Measurements from ENCODE around the gene MAPKAP1.

The MAPKAP1 gene

GRCh38 chr9:125544484-125544883 lies 162.5 kb downstream of the MAPKAP1 start:
- DNase-seq (ENCODE audit: low spot score), result no peak
- TF ChIP-seq CTCF (IDR thresholded peaks at IDR 0.05; ENCODE audit: extremely low read depth, missing control alignments), result no peak

- no peak for DNase-seq (ENCODE audit: low spot score)
- TF ChIP-seq CTCF (IDR thresholded peaks at IDR 0.05; ENCODE audit: extremely low read depth, missing control alignments), result no peak
Measured at GRCh38 chr9:125541840-125542243, 165.2 kb downstream of the MAPKAP1 start.

GRCh38 chr9:125540497-125540896 lies 166.5 kb downstream of the MAPKAP1 start:
- TF ChIP-seq CTCF (IDR thresholded peaks at IDR 0.05; ENCODE audit: extremely low read depth, missing control alignments), result no peak
- no peak for DNase-seq (ENCODE audit: low spot score)

- no peak for DNase-seq (ENCODE audit: low spot score)
- no peak for TF ChIP-seq CTCF (IDR thresholded peaks at IDR 0.05; ENCODE audit: extremely low read depth, missing control alignments)
Measured at GRCh38 chr9:125538092-125538473, 168.9 kb downstream of the MAPKAP1 start.

GRCh38 chr9:125537442-125538091 lies 169.4 kb downstream of the MAPKAP1 start:
- TF ChIP-seq CTCF (IDR thresholded peaks at IDR 0.05; ENCODE audit: extremely low read depth, missing control alignments), result no peak
- DNase-seq (ENCODE audit: low spot score), result no peak

GRCh38 chr9:125536776-125537175 lies 170.2 kb downstream of the MAPKAP1 start:
- DNase-seq (ENCODE audit: low spot score), result no peak
- TF ChIP-seq CTCF (IDR thresholded peaks at IDR 0.05; ENCODE audit: extremely low read depth, missing control alignments), result no peak

GRCh38 chr9:125536167-125536772 lies 170.7 kb downstream of the MAPKAP1 start:
- no peak for TF ChIP-seq CTCF (IDR thresholded peaks at IDR 0.05; ENCODE audit: extremely low read depth, missing control alignments)
- DNase-seq (ENCODE audit: low spot score), result no peak
